Smooth muscle cell of the brain vasculature (primary cell): ENCODE results near the gene ACACB.

ENCODE experiments used
- DNase-seq: peaks from one replicate; pipeline ENCODE4 v3.0.0-alpha.2; 2012; ENCODE audit warnings: low read depth, low spot score

ACACB gene

GRCh38 chr12:109214131-109214530 is 97.7 kb downstream of the ACACB start:
- no peak for DNase-seq

- no peak for DNase-seq
These were observed 102.6 kb downstream of the ACACB start for GRCh38 chr12:109218996-109219395.

GRCh38 chr12:109219938-109220337 is 103.6 kb downstream of the ACACB start:
- no peak for DNase-seq

GRCh38 chr12:109221277-109221931 is 105.0 kb downstream of the ACACB start:
- no peak for DNase-seq

GRCh38 chr12:109222062-109222461 is 105.7 kb downstream of the ACACB start:
- no peak for DNase-seq

GRCh38 chr12:109222496-109222895 is 106.1 kb downstream of the ACACB start:
- no peak for DNase-seq

- DNase-seq = no peak
These were observed 106.8 kb downstream of the ACACB start for GRCh38 chr12:109223211-109223610.

GRCh38 chr12:109223868-109224267 is 107.5 kb downstream of the ACACB start:
- no peak for DNase-seq

- DNase-seq = no peak
These were observed 112.3 kb downstream of the ACACB start for GRCh38 chr12:109228664-109229063.

GRCh38 chr12:109230193-109230592 is 113.8 kb downstream of the ACACB start:
- DNase-seq = no peak

GRCh38 chr12:109232731-109233130 is 116.3 kb downstream of the ACACB start:
- DNase-seq = no peak

GRCh38 chr12:109234012-109234411 is 117.6 kb downstream of the ACACB start:
- no peak for DNase-seq

GRCh38 chr12:109236257-109236656 is 119.9 kb downstream of the ACACB start:
- no peak for DNase-seq

GRCh38 chr12:109239179-109239578 is 122.8 kb downstream of the ACACB start:
- DNase-seq = no peak

GRCh38 chr12:109239691-109240090 is 123.3 kb downstream of the ACACB start:
- no peak for DNase-seq

- no peak for DNase-seq
These were observed 124.0 kb downstream of the ACACB start for GRCh38 chr12:109240365-109240764.

- no peak for DNase-seq
These were observed 125.5 kb downstream of the ACACB start for GRCh38 chr12:109241936-109242335.

GRCh38 chr12:109244073-109244472 is 127.7 kb downstream of the ACACB start:
- no peak for DNase-seq

GRCh38 chr12:109246221-109246620 is 129.8 kb downstream of the ACACB start:
- no peak for DNase-seq

- DNase-seq = no peak
These were observed 131.7 kb downstream of the ACACB start for GRCh38 chr12:109247831-109248654.

- DNase-seq = no peak
These were observed 134.1 kb downstream of the ACACB start for GRCh38 chr12:109250523-109250922.

GRCh38 chr12:109252799-109253198 is 136.4 kb downstream of the ACACB start:
- no peak for DNase-seq

GRCh38 chr12:109253913-109254544 is 137.6 kb downstream of the ACACB start:
- no peak for DNase-seq
